Tibial nerve (tissue), 4 donors: ENCODE measurements around the gene PRPF6. TPM values are rescaled to one million over a fixed set of nuclear protein-coding genes. Genes with fewer than 3 reads are reported as not detected.
"Not testable (repeated sequence)": the region's sequence is repeated elsewhere in the genome, so short reads cannot be mapped to it uniquely, and the experiment has no call there.

Experiments used
- DNase-seq, 2 donors: peaks; one replicate each; pipeline ENCODE4 v3.0.0-alpha.2; 2019; ENCODE audit warnings: low spot score in 2 of 2
- H3K27ac ChIP-seq, 4 donors: fragments of 200-600 bp; sonication (generic) in 3 of 4; one replicate each; pipeline ENCODE4 v1.5.1; 2017 to 2019; ENCODE audit warnings: mild to moderate bottlenecking in 1 of 4
- H3K27me3 ChIP-seq, 2 donors: fragments of 200-600 bp; sonication (generic) in 1 of 2; one replicate each; pipeline versions ENCODE4 v1.5.1 to v1.6.0; 2017 to 2019
- H3K36me3 ChIP-seq, 3 donors: fragments of 200-600 bp; sonication (generic); one replicate each; pipeline ENCODE4 v1.5.1; 2018 to 2019
- H3K4me1 ChIP-seq, 4 donors: fragments of 200-600 bp; sonication (generic) in 3 of 4; one replicate each; pipeline ENCODE4 v1.5.1; 2017 to 2019
- H3K4me3 ChIP-seq, 4 donors: fragments of 200-600 bp; sonication (generic) in 3 of 4; one replicate each; pipeline ENCODE4 v1.5.1; 2017 to 2019; ENCODE audit warnings: mild to moderate bottlenecking in 1 of 4, moderate library complexity in 1 of 4
- H3K9me3 ChIP-seq, 4 donors: fragments of 200-600 bp; sonication (generic) in 3 of 4; one replicate each; pipeline ENCODE4 v1.5.1; 2017 to 2019
- CTCF ChIP-seq, 5 experiments: fragments of 200-600 bp in 3 of 5; fragments of 450-650 bp in 2 of 5; sonication (generic) in 3 of 5; IDR thresholded peaks; one replicate each; pipeline ENCODE4 v1.5.1; 2016 to 2019; ENCODE audit warnings: antibody characterized with exemption in 5 of 5, mild to moderate bottlenecking in 3 of 5, moderate library complexity in 2 of 5
- EP300 ChIP-seq, 2 donors: sonication (generic); formaldehyde crosslinking; IDR thresholded peaks; one replicate each; pipeline ENCODE4 v1.6.1; 2017; ENCODE audit warnings: antibody characterized with exemption in 2 of 2, mild to moderate bottlenecking in 1 of 2
- POLR2A ChIP-seq, 2 donors: fragments of 450-650 bp; IDR thresholded peaks; one replicate each; pipeline ENCODE4 v1.6.1; 2017; ENCODE audit warnings: antibody characterized with exemption in 2 of 2, mild to moderate bottlenecking in 2 of 2, moderate library complexity in 2 of 2
- WGBS, 2 donors: methylation state at CpG; one replicate each; pipeline ENCODE4 v1.1.5; 2018; 5-methylcytosine and 5-hydroxymethylcytosine counted together
- total RNA-seq, 4 donors: library from RNA; depleted of rRNA; stranded (reverse); fragments of >200 nt; gene quantifications; one replicate each; pipeline ENCODE4 v1.1.0, GENCODE V29; 2016

PRPF6 gene
- total RNA-seq, 4 donors from 2014 or later, result 70.5 to 77.0 (median 73.8) TPM

DNA sequence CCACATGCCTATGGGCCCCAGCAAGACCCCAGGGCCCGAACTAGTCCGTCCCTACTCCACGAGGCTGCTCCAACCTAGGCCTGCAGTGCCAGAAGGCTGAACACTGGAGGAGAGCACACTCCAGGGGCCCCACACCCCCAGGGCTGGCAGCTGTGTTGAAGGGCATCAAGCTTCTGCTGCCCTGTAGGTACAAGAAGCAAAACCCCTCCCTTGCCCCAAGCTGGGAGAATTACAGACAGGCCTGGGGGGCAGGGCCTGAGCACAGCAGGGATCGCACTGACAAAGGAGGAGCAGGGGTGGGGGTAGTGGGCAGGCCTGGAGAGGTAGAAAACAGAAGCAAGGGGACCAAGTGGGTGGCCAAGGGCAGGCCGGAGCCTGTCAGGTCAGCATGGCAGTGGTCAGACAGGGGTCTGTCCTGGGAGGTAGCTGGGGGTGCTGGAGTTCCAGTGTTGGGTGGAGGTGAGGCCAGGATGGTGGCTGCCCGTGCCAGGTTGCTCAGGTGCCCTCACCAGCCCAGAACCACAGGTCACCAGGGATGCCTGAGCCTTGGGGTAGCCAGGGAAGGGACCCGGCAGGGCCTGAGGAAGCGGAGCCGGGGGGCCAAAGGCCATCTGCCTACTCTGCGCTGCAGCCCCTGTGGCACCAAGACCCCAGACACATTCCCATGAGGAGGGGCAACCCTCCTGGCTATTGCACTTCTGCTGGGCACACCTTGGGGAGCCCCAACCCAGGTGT lies 21.8 kb upstream of the PRPF6 start:
- peaks cover 0 to 31% (median 21%) of the 10 kb centered on the region in 4 donors for H3K4me1 ChIP-seq
- H3K27ac ChIP-seq, result no peak overlapping the region
- no peak for DNase-seq
- WGBS, 2 donors, result 76 to 78% methylated on average over 9 of the region's 10 CpGs
- no peak for TF ChIP-seq POLR2A (IDR thresholded peaks at IDR 0.05)
- H3K4me3 ChIP-seq, result no peak overlapping the region
- no peaks in the 10 kb centered on the region for H3K27me3 ChIP-seq
- no peaks in the 10 kb centered on the region for H3K9me3 ChIP-seq
- peaks cover 0 to 55% (median 0%) of the 10 kb centered on the region in 3 donors for H3K36me3 ChIP-seq

GRCh38 chr20:63959699-63960075 lies 21.2 kb upstream of the PRPF6 start:
- WGBS, 2 donors, result 86 to 94% methylated on average over 15 of the region's 17 CpGs
- Histone ChIP-seq H3K27me3 (no peaks in the 10 kb centered on the region), H3K27ac (no peak overlapping the region), H3K4me1 (peaks cover 0 to 25% (median 16%) of the 10 kb centered on the region in 4 donors), H3K9me3 (no peaks in the 10 kb centered on the region), H3K4me3 (no peak overlapping the region), H3K36me3 (peaks cover 0 to 59% (median 0%) of the 10 kb centered on the region in 3 donors)
- TF ChIP-seq POLR2A (IDR thresholded peaks at IDR 0.05) (no peak), EP300 (IDR thresholded peaks at IDR 0.05) (no peak), CTCF (IDR thresholded peaks at IDR 0.05) (no peak)
- no peak for DNase-seq

DNA sequence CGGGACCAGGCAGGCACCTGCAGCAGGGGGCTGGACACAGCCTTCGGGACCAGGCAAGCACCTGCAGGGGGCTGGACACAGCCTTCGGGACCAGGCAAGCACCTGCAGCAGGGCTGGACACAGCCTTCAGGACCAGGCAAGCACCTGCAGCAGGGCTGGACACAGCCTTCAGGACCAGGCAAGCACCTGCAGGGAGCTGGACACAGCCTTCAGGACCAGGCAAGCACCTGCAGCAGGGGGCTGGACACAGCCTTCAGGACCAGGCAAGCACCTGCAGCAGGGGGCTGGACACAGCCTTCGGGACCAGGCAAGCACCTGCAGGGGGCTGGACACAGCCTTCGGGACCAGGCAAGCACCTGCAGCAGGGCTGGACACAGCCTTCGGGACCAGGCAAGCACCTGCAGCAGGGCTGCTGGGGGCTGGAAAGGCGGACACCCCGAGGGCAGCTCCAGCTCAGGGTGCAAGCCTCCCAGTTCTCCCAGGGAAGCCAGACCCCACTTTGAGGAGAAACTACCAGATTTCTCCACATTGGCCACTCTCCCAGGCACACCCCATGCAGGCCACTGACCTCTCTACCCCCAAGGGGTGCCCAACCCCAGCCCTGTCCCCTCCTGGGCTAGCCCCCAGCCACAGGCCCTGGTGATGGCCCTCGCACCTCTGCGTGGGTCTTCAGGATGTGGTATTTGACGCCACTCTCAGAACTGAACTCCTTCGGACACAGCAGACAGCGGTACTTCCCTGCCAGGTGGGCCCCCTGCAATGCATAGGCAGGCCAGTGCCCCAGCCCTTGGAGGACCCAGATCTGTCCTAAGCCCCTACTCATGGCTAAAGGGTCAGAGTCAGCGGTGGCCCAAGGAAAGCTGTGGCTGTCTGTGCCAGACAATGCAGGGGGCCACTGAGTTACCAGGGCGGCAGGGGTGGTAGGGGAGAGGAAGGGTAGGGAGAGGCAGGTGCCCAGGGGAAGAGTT lies 20.0 kb upstream of the PRPF6 start:
- not testable (repeated sequence) for DNase-seq, H3K27ac ChIP-seq, H3K27me3 ChIP-seq, H3K4me3 ChIP-seq, H3K9me3 ChIP-seq
- H3K36me3 ChIP-seq, result peaks cover 0 to 60% (median 0%) of the 10 kb centered on the region in 3 donors
- H3K4me1 ChIP-seq, result peaks cover 0 to 17% (median 10%) of the 10 kb centered on the region in 4 donors
- WGBS, 2 donors, result 81 to 84% methylated on average over 7 to 11 of the region's 15 CpGs

DNA sequence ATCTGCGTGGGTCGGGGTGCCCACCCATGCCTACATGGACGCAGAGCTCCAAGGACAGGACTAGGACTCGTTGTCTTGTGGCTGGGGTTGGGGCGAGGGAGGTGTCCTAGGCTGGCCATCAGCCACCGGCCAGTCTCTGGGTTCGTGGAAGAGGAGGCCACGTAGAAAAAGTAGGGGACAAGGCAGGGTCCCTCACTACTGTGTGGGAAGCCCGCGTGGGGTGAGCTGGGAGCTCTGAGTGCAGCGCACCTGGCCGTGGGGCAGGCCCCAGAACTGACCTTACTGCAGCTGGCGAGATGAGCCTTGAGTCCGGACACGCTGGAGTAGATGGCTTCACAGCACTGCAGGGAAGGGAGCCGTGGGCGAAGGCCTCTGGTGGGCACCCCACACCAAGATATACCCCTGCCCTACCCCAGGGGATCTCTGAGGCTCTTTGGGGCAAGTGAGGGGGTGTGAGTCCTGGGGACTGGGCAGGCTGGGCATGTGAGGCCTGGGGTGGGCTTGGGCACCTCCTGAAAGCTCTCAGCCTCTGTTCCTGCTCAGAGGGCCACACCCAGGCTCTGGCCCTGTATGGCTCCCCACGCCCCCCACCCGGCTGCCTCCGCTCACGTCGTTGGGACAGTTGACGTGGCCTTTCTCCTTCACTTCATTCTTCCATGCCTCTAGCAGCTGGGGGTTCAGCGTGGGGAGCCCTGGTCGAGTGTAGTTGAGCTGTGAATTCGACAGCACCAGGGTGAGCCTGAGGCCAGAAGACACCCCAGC lies 19.1 kb upstream of the PRPF6 start:
- Histone ChIP-seq H3K4me3 (no peak overlapping the region), H3K27ac (no peak overlapping the region), H3K36me3 (peaks cover 0 to 69% (median 0%) of the 10 kb centered on the region in 3 donors), H3K4me1 (peaks cover 0 to 15% (median 9%) of the 10 kb centered on the region in 4 donors), H3K27me3 (no peaks in the 10 kb centered on the region), H3K9me3 (no peaks in the 10 kb centered on the region)
- TF ChIP-seq EP300 (IDR thresholded peaks at IDR 0.05), result no peak
- TF ChIP-seq POLR2A (IDR thresholded peaks at IDR 0.05), result no peak
- no peak for TF ChIP-seq CTCF (IDR thresholded peaks at IDR 0.05)
- WGBS, 2 donors, result 86 to 90% methylated on average over 26 of the region's 26 CpGs
- DNase-seq, result no peak

DNA sequence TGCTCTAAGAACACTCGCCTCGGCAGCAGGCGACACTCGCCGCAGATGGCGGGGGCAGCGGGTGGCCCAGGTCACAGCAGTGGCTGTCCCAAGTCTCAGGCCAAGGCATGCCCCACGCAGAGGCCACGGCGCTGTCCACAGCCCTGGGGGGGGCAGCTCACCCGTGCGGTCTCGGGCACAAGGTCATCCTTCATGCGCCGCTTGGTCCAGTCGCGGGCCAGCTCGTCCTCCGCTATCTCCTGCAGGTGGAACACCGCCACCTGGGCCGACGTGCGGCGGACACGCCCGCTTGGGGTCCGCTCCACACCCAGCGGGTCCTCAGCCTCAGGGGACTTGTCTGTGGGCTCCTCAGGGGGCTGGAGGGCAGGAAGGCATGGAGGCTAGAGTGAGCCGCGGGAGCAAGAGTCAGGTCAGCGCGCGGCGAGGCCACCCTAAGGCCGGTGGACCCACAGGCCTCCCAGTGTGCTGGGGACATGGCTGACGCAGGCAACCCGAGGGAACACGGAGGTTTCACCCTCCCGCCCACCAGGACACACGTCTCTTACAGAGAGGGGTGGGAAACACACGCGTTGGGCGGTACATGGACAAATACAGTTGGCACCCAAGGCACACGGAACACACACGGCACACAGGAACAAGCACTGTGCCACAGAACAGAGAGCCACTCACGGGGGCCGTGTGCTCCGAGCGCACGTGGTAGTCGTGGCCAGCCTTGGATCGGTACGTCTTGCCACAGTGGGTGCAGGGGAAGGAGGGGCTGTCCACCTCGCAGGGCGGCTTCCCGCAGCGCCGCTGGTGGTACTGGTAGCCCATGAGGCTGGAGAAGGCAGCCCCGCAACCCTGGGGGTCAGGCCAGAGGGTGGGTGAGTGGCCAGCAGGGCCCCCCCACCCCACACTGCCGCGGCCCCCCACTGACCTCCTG lies 18.2 kb upstream of the PRPF6 start:
- no peaks in the 10 kb centered on the region for H3K9me3 ChIP-seq
- 91 to 92% methylated on average over 52 to 55 of the region's 61 CpGs for WGBS, 2 donors
- H3K27me3 ChIP-seq, result no peaks in the 10 kb centered on the region
- H3K27ac ChIP-seq, result no peak overlapping the region
- no peak for DNase-seq
- peaks cover 0 to 78% (median 0%) of the 10 kb centered on the region in 3 donors for H3K36me3 ChIP-seq
- peaks cover 0 to 6% (median 1%) of the 10 kb centered on the region in 4 donors for H3K4me1 ChIP-seq
- no peak overlapping the region for H3K4me3 ChIP-seq
- TF ChIP-seq EP300 (IDR thresholded peaks at IDR 0.05), result no peak
- no peak for TF ChIP-seq CTCF (IDR thresholded peaks at IDR 0.05)
- no peak for TF ChIP-seq POLR2A (IDR thresholded peaks at IDR 0.05)
